ENCODE measurements around the gene ZNF76.

GRCh38 chr6:35213824-35214756, 45.4 kb upstream of the ZNF76 start, which contains the start of gene SCUBE3:
- TF ChIP-seq SIN3A (IDR thresholded peaks at IDR 0.05; ENCODE audit: borderline replicate concordance, low read depth, low read length) (no peak), SNAPC5 (CRISPR knock-in tag; IDR thresholded peaks at IDR 0.05; ENCODE audit: borderline replicate concordance) (no peak), THAP9 (CRISPR knock-in tag; IDR thresholded peaks at IDR 0.05; ENCODE audit: borderline replicate concordance) (no peak), BRCA1 (CRISPR knock-in tag; IDR thresholded peaks at IDR 0.05) (no peak), ATRX (CRISPR knock-in tag; IDR thresholded peaks at IDR 0.05; ENCODE audit: borderline replicate concordance) (no peak)
